ENCODE measurements around the gene SLC25A12. TPM values are rescaled to one million over a fixed set of nuclear protein-coding genes. Genes with fewer than 3 reads are reported as not detected.

The SLC25A12 gene
- total and polyA plus RNA-seq, 10 donors = 9.8 to 25.9 (median 17.8) TPM

DNA sequence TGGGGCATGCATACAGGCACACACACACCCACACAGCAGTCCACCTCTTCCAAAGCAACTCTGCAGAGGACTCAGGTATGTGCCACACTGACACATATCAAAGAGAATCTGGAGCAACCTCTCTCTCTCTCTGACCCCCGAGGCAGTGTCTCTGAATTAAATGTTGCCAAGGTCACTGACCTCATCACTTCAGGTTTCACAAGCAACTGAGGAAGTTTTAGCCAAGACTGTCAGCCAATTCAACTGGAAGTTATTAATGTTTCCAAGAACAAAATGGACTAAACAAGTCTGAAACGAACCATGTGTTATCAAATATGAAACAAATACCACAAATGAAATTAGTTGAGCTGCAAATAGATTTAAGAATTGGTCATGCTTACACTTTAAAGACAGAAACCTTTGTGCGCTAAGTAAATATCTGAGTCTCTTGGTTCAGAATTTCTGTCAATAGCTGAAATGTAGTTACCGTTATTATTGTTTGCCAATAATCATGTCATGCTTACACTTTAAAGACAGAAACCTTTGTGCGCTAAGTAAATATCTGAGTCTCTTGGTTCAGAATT lies 86.1 kb downstream of the SLC25A12 start:
- Histone ChIP-seq H3K27me3 (replicated peaks in 1 of 7) (no peaks in the 10 kb centered on the region), H3K4me1 (no peaks in the 10 kb centered on the region), H3K36me3 (peaks cover 0 to 73% (median 12%) of the 10 kb centered on the region in 6 donors), H3K4me3 (no peak overlapping the region), H3K9me3 (no peaks in the 10 kb centered on the region), H3K27ac (no peak overlapping the region)
- 73 to 81% (median 78%) methylated on average over 5 of the region's 5 CpGs for WGBS, 5 donors
- DNase-seq = no peak
- TF ChIP-seq POLR2AphosphoS5 (IDR thresholded peaks at IDR 0.05) = no peak
- no peak for TF ChIP-seq POLR2A (IDR thresholded peaks at IDR 0.05)
- intact Hi-C loops (cut with DNase I; ENCODE audit: low total_unique reads) = no loop called here

DNA sequence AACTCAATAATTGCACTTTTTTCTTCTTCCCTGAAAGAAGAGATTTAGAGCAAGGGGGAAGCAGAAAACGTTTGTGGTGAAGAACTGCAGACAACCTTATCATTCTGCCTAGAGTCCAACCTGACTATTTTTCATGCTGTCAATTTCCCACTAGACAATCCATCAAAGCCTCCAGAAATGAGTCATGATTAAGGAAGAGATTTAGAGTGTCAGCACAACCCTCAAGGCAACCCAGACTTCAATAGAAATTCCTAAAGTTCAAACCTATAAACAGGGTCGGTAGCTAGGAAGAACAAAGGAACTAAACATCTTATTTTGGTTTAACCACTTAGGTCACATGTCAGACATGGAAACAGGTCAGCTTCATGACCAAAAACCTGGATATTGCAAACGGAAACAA lies 86.9 kb downstream of the SLC25A12 start:
- Histone ChIP-seq H3K27ac (no peak overlapping the region), H3K27me3 (replicated peaks in 1 of 7) (no peaks in the 10 kb centered on the region), H3K36me3 (peaks cover 0 to 71% (median 12%) of the 10 kb centered on the region in 6 donors), H3K9me3 (no peaks in the 10 kb centered on the region), H3K4me1 (no peaks in the 10 kb centered on the region), H3K4me3 (no peak overlapping the region)
- intact Hi-C loops (cut with DNase I; ENCODE audit: low total_unique reads) = no loop called here
- DNase-seq = no peak
- TF ChIP-seq, protein P1, sequence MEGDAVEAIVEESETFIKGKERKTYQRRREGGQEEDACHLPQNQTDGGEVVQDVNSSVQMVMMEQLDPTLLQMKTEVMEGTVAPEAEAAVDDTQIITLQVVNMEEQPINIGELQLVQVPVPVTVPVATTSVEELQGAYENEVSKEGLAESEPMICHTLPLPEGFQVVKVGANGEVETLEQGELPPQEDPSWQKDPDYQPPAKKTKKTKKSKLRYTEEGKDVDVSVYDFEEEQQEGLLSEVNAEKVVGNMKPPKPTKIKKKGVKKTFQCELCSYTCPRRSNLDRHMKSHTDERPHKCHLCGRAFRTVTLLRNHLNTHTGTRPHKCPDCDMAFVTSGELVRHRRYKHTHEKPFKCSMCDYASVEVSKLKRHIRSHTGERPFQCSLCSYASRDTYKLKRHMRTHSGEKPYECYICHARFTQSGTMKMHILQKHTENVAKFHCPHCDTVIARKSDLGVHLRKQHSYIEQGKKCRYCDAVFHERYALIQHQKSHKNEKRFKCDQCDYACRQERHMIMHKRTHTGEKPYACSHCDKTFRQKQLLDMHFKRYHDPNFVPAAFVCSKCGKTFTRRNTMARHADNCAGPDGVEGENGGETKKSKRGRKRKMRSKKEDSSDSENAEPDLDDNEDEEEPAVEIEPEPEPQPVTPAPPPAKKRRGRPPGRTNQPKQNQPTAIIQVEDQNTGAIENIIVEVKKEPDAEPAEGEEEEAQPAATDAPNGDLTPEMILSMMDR (IDR thresholded peaks at IDR 0.05 in 8 of 11, conservative IDR thresholded peaks at IDR 0.05 in 3 of 11) = no peak
- TF ChIP-seq POLR2A (IDR thresholded peaks at IDR 0.05) (no peak), POLR2AphosphoS5 (IDR thresholded peaks at IDR 0.05) (no peak)
- whole genome bisulfite sequencing, 5 donors = 18 to 46% (median 22%) methylated on average over 3 of the region's 3 CpGs

DNA sequence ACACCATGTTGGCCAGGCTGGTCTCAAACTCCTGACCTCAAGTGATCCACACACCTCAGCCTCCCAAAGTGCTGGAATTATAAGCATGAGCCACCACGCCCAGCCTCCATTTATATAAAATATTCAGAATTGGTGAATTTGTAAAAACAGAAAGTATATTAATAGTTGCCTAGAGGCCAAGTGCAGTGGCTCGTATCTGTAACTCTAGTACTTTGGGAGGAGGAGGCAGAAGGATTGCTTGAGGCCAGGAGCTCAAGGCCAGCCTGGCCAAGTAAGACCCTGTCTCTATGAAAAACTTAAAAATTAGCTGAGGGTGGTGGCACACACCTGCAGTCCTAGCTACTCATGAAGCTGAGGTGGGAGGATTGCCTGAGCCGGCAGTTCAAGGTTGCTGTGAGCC lies 89.6 kb downstream of the SLC25A12 start:
- no peak overlapping the region for H3K4me3 ChIP-seq
- H3K27ac ChIP-seq = no peak overlapping the region
- WGBS, 5 donors = 90 to 97% (median 96%) methylated on average over 3 of the region's 3 CpGs
- H3K4me1 ChIP-seq = no peaks in the 10 kb centered on the region
- H3K36me3 ChIP-seq = peaks cover 0 to 69% (median 10%) of the 10 kb centered on the region in 6 donors
- intact Hi-C loops (cut with DNase I; ENCODE audit: low total_unique reads) = no loop called here
- no peaks in the 10 kb centered on the region for H3K9me3 ChIP-seq
- no peak for DNase-seq
- H3K27me3 ChIP-seq (replicated peaks in 1 of 7) = no peaks in the 10 kb centered on the region
- TF ChIP-seq POLR2A (IDR thresholded peaks at IDR 0.05) = no peak
- no peak for TF ChIP-seq POLR2AphosphoS5 (IDR thresholded peaks at IDR 0.05)
- TF ChIP-seq, protein P1 (IDR thresholded peaks at IDR 0.05 in 8 of 11, conservative IDR thresholded peaks at IDR 0.05 in 3 of 11) = no peak

DNA sequence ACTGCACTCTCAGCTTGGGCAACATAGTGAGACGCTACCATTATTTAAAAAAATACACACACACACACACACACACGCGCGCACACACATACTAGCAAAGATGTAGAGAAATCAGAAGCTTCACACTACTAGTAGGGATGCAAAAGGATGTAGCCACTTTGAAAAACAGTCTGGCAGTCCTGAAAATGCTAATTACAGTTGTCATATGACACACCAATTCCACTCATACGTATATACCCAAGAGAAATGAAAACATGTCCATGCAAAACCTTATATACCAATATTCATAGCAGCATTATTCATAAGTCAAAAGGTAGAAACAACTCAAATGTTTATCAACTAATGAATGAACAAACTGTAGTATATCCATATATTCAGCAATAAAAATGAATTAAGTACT lies 90.3 kb downstream of the SLC25A12 start:
- no peaks in the 10 kb centered on the region for H3K9me3 ChIP-seq
- H3K27ac ChIP-seq = no peak overlapping the region
- H3K4me3 ChIP-seq = no peak overlapping the region
- peaks cover 0 to 3% (median 0%) of the 10 kb centered on the region in 6 donors for H3K4me1 ChIP-seq
- 68 to 92% (median 78%) methylated on average over 5 of the region's 5 CpGs for WGBS, 5 donors
- intact Hi-C loops (cut with DNase I; ENCODE audit: low total_unique reads) = no loop called here
- no peak for TF ChIP-seq POLR2AphosphoS5 (IDR thresholded peaks at IDR 0.05)
- TF ChIP-seq, protein P1 (IDR thresholded peaks at IDR 0.05 in 8 of 11, conservative IDR thresholded peaks at IDR 0.05 in 3 of 11) = no peak
- no peak for TF ChIP-seq POLR2A (IDR thresholded peaks at IDR 0.05)
- peaks cover 0 to 69% (median 10%) of the 10 kb centered on the region in 6 donors for H3K36me3 ChIP-seq
- DNase-seq = no peak
- H3K27me3 ChIP-seq (replicated peaks in 1 of 7) = no peaks in the 10 kb centered on the region

Data from spleen (tissue), 11 donors.